ENCODE results near the gene IDH1.
"Not testable (repeated sequence)": the region's sequence is repeated elsewhere in the genome, so short reads cannot be mapped to it uniquely, and the experiment has no call there.

Gene IDH1

GRCh38 chr2:208256192-208256782, 1.4 kb upstream of the IDH1 start:
- no peak for DNase-seq

- DNase-seq = no peak
Measured at GRCh38 chr2:208255557-208256106, 761 bp upstream of the IDH1 start.

- DNase-seq = peak; percentile 68
Measured at GRCh38 chr2:208254118-208254870, 577 bp downstream of the IDH1 start.

GRCh38 chr2:208253600-208254117, 1.2 kb downstream of the IDH1 start:
- no peak for DNase-seq

GRCh38 chr2:208252716-208253492, 2.0 kb downstream of the IDH1 start:
- no peak for DNase-seq

GRCh38 chr2:208251098-208251497, 3.8 kb downstream of the IDH1 start:
- no peak for DNase-seq

- DNase-seq = no peak
Measured at GRCh38 chr2:208250388-208250787, 4.5 kb downstream of the IDH1 start.

- peak; percentile 20 for DNase-seq
Measured at GRCh38 chr2:208249296-208249695, 5.6 kb downstream of the IDH1 start.

- no peak for DNase-seq
Measured at GRCh38 chr2:208248601-208249000, 6.3 kb downstream of the IDH1 start.

GRCh38 chr2:208245746-208246145, 9.1 kb downstream of the IDH1 start:
- no peak for DNase-seq

GRCh38 chr2:208244422-208244821, 10.4 kb downstream of the IDH1 start:
- DNase-seq = no peak

- no peak for DNase-seq
Measured at GRCh38 chr2:208240619-208241209, 14.2 kb downstream of the IDH1 start.

GRCh38 chr2:208239770-208240493, 14.9 kb downstream of the IDH1 start:
- DNase-seq = no peak

- DNase-seq = no peak
Measured at GRCh38 chr2:208235860-208236259, 19.0 kb downstream of the IDH1 start.

GRCh38 chr2:208234786-208235185, 20.1 kb downstream of the IDH1 start:
- DNase-seq = no peak

- DNase-seq = no peak
Measured at GRCh38 chr2:208228476-208228875, 26.4 kb downstream of the IDH1 start.

- no peak for DNase-seq
Measured at GRCh38 chr2:208227581-208228232, 27.2 kb downstream of the IDH1 start.

- no peak for DNase-seq
Measured at GRCh38 chr2:208224802-208225201, 30.1 kb downstream of the IDH1 start.

GRCh38 chr2:208222351-208222750, 32.5 kb downstream of the IDH1 start:
- DNase-seq = peak; percentile 48

- not testable (repeated sequence) for DNase-seq
Measured at GRCh38 chr2:208221873-208222272, 33.0 kb downstream of the IDH1 start.

GRCh38 chr2:208210688-208211451, 44.0 kb downstream of the IDH1 start:
- no peak for DNase-seq

Measured in fibroblast of skin of right quadriceps (primary cell).